ENCODE results near the gene FBXO22. TPM values are rescaled to one million over a fixed set of nuclear protein-coding genes. Genes with fewer than 3 reads are reported as not detected.

The FBXO22 gene
- polyA plus RNA-seq, 1 donor (not counting 4 experiments of a cell fraction or from before 2014, with no cell fraction given), result 68.5 TPM

GRCh38 chr15:75930866-75931265, 27.2 kb downstream of the FBXO22 start:
- no peak for TF ChIP-seq CTCF (optimal IDR thresholded peaks at IDR 0.05 in 1 of 3, IDR thresholded peaks at IDR 0.05 in 1 of 3, conservative IDR thresholded peaks at IDR 0.05 in 1 of 3; ENCODE audit: extremely low read depth in 1 of 3, insufficient read depth in 2 of 3, low read length in 3 of 3)
- TF ChIP-seq EZH2 (IDR thresholded peaks at IDR 0.05; ENCODE audit: low read length), result no peak
- no peaks in the 10 kb centered on the region for H3K27me3 ChIP-seq (ENCODE audit: control insufficient read depth, extremely low read depth, insufficient read depth, low read length)
- no peaks in the 10 kb centered on the region for H3K4me1 ChIP-seq (ENCODE audit: control insufficient read depth, extremely low read depth, insufficient read depth, low read length)
- H3K4me2 ChIP-seq (ENCODE audit: control insufficient read depth, extremely low read depth, insufficient read depth, low read depth, low read length), result no peak overlapping the region
- H3K36me3 ChIP-seq (ENCODE audit: control insufficient read depth in 2 of 2, extremely low read depth in 1 of 2, insufficient read depth in 2 of 2, low read length in 2 of 2), result peaks cover 10 to 26% of the 10 kb centered on the region in 2 experiments
- peaks cover 30% of the 10 kb centered on the region for H3K79me2 ChIP-seq (ENCODE audit: control insufficient read depth, insufficient read depth, low read length)
- H3K27ac ChIP-seq (ENCODE audit: control insufficient read depth, insufficient read depth, low read length), result no peak overlapping the region
- H2AFZ ChIP-seq (ENCODE audit: control insufficient read depth, low read length), result no peak overlapping the region
- peaks cover 3% of the 10 kb centered on the region for H4K20me1 ChIP-seq (ENCODE audit: control insufficient read depth, extremely low read depth, insufficient read depth, low read length)
- FAIRE-seq (no peak), DNase-seq (ENCODE audit: low read depth, low spot score) (no peak)
- no peaks in the 10 kb centered on the region for H3K9me3 ChIP-seq (ENCODE audit: control insufficient read depth, low read depth, low read length)
- dilution Hi-C loops (cut with MboI; ENCODE audit: extremely low pct_ligation_motif_present, low sequenced_read_pairs), result no loop called here
- no peak overlapping the region for H3K9ac ChIP-seq (ENCODE audit: control insufficient read depth, extremely low read depth, insufficient read depth, low read length)
- no peak overlapping the region for H3K4me3 ChIP-seq (ENCODE audit: control insufficient read depth in 2 of 3, extremely low read depth in 1 of 3, insufficient read depth in 2 of 3, low read depth in 1 of 3, low read length in 3 of 3)
- H3K9me1 ChIP-seq (ENCODE audit: control insufficient read depth, extremely low read depth, insufficient read depth, low read length), result peaks cover 5% of the 10 kb centered on the region

GRCh38 chr15:75942464-75942863, 38.8 kb downstream of the FBXO22 start:
- Histone ChIP-seq H3K4me3 (ENCODE audit: control insufficient read depth in 2 of 3, extremely low read depth in 1 of 3, insufficient read depth in 2 of 3, low read depth in 1 of 3, low read length in 3 of 3) (no peak overlapping the region), H3K9me3 (ENCODE audit: control insufficient read depth, low read depth, low read length) (no peaks in the 10 kb centered on the region), H2AFZ (ENCODE audit: control insufficient read depth, low read length) (no peak overlapping the region), H3K9me1 (ENCODE audit: control insufficient read depth, extremely low read depth, insufficient read depth, low read length) (no peaks in the 10 kb centered on the region), H3K4me2 (ENCODE audit: control insufficient read depth, extremely low read depth, insufficient read depth, low read depth, low read length) (no peak overlapping the region), H3K9ac (ENCODE audit: control insufficient read depth, extremely low read depth, insufficient read depth, low read length) (no peak overlapping the region), H3K27ac (ENCODE audit: control insufficient read depth, insufficient read depth, low read length) (no peak overlapping the region), H3K79me2 (ENCODE audit: control insufficient read depth, insufficient read depth, low read length) (no peaks in the 10 kb centered on the region), H3K4me1 (ENCODE audit: control insufficient read depth, extremely low read depth, insufficient read depth, low read length) (peaks cover 17% of the 10 kb centered on the region), H3K27me3 (ENCODE audit: control insufficient read depth, extremely low read depth, insufficient read depth, low read length) (no peaks in the 10 kb centered on the region), H4K20me1 (ENCODE audit: control insufficient read depth, extremely low read depth, insufficient read depth, low read length) (no peaks in the 10 kb centered on the region), H3K36me3 (ENCODE audit: control insufficient read depth in 2 of 2, extremely low read depth in 1 of 2, insufficient read depth in 2 of 2, low read length in 2 of 2) (peaks cover 0 to 3% of the 10 kb centered on the region in 2 experiments)
- DNase-seq (ENCODE audit: low read depth, low spot score) (no peak), FAIRE-seq (no peak)
- TF ChIP-seq CTCF (optimal IDR thresholded peaks at IDR 0.05 in 1 of 3, IDR thresholded peaks at IDR 0.05 in 1 of 3, conservative IDR thresholded peaks at IDR 0.05 in 1 of 3; ENCODE audit: extremely low read depth in 1 of 3, insufficient read depth in 2 of 3, low read length in 3 of 3) (no peak), EZH2 (IDR thresholded peaks at IDR 0.05; ENCODE audit: low read length) (no peak)
- dilution Hi-C loops (cut with MboI; ENCODE audit: extremely low pct_ligation_motif_present, low sequenced_read_pairs), result no loop called here

All from keratinocyte (primary cell).